ENCODE data around the gene H1-8.

Gene H1-8

GRCh38 chr3:129592381-129593131 lies 49.6 kb downstream of the H1-8 start:
- no peak for DNase-seq (ENCODE audit: low spot score)

- DNase-seq (ENCODE audit: low spot score): no peak
These were observed 50.2 kb downstream of the H1-8 start for GRCh38 chr3:129593230-129593594.

GRCh38 chr3:129593595-129594339 lies 50.8 kb downstream of the H1-8 start:
- DNase-seq (ENCODE audit: low spot score): no peak

GRCh38 chr3:129594409-129594808 lies 51.4 kb downstream of the H1-8 start:
- no peak for DNase-seq (ENCODE audit: low spot score)

GRCh38 chr3:129594907-129595390 lies 52.0 kb downstream of the H1-8 start:
- DNase-seq (ENCODE audit: low spot score): no peak

GRCh38 chr3:129595544-129596193 lies 52.7 kb downstream of the H1-8 start:
- DNase-seq (ENCODE audit: low spot score): no peak

- peak; percentile 66 for DNase-seq (ENCODE audit: low spot score)
These were observed 53.5 kb downstream of the H1-8 start for GRCh38 chr3:129596194-129597086.

- DNase-seq (ENCODE audit: low spot score): no peak
These were observed 54.4 kb downstream of the H1-8 start for GRCh38 chr3:129597087-129597999.

- no peak for DNase-seq (ENCODE audit: low spot score)
These were observed 55.0 kb downstream of the H1-8 start for GRCh38 chr3:129598000-129598381.

- DNase-seq (ENCODE audit: low spot score): no peak
These were observed 55.5 kb downstream of the H1-8 start for GRCh38 chr3:129598484-129598883.

GRCh38 chr3:129599073-129599472 lies 56.1 kb downstream of the H1-8 start:
- DNase-seq (ENCODE audit: low spot score): no peak

- no peak for DNase-seq (ENCODE audit: low spot score)
These were observed 56.6 kb downstream of the H1-8 start for GRCh38 chr3:129599607-129600006.

GRCh38 chr3:129600348-129600747 lies 57.4 kb downstream of the H1-8 start:
- no peak for DNase-seq (ENCODE audit: low spot score)

Small RNA genes lying within 50 kb of the gene (small RNA-seq; reads per million reads assigned to genes)
- 0 to 0.44 reads per million in 2 experiments for gene RN7SL752P
